Dedifferentiated amniotic fluid mesenchymal stem cell (primary cell): ENCODE data around the gene C1orf146.
"Not testable (repeated sequence)": the region's sequence is repeated elsewhere in the genome, so short reads cannot be mapped to it uniquely, and the experiment has no call there.

Experiments used
- DNase-seq: peaks from one replicate; pipeline ENCODE4 v3.0.0-alpha.2; 2016; ENCODE audit errors: extremely low spot score

Gene C1orf146

GRCh38 chr1:92274939-92275338, 57.2 kb downstream of the C1orf146 start:
- DNase-seq = no peak

- DNase-seq = no peak
These were observed 58.4 kb downstream of the C1orf146 start for GRCh38 chr1:92276082-92276481.

GRCh38 chr1:92277105-92277723, 59.5 kb downstream of the C1orf146 start:
- no peak for DNase-seq

- DNase-seq = peak; percentile 1
These were observed 62.1 kb downstream of the C1orf146 start for GRCh38 chr1:92279781-92280180.

GRCh38 chr1:92281411-92281810, 63.7 kb downstream of the C1orf146 start:
- not testable (repeated sequence) for DNase-seq

GRCh38 chr1:92291372-92291999, 73.8 kb downstream of the C1orf146 start:
- DNase-seq = peak; percentile 55
